ENCODE results near the gene ILDR2. TPM values are rescaled to one million over a fixed set of nuclear protein-coding genes. Genes with fewer than 3 reads are reported as not detected.

Gene ILDR2
- total RNA-seq, 2 donors from 2014 or later: 1.00 to 1.4 TPM

GRCh38 chr1:166918956-166919316, 56.4 kb downstream of the ILDR2 start:
- Mint-ChIP-seq H3K27me3 (ENCODE audit: insufficient read depth) (peaks cover 65% of the 10 kb centered on the region), H3K4me1 (no peaks in the 10 kb centered on the region), H3K9me3 (no peaks in the 10 kb centered on the region), H3K27ac (no peak overlapping the region), H3K4me3 (no peak overlapping the region), H3K36me3 (ENCODE audit: low read depth) (no peaks in the 10 kb centered on the region)
- WGBS, 2 experiments (ENCODE audit: insufficient coverage in 1 of 2, insufficient read length in 1 of 2): 43 to 91% methylated on average over 2 of the region's 2 CpGs
- no peak for DNase-seq
- no peak for TF ChIP-seq CTCF (conservative IDR thresholded peaks at IDR 0.05)
- no peaks in the 10 kb centered on the region for H3K4me1 ChIP-seq (ENCODE audit: control insufficient read depth, insufficient read depth, low read length)
- no peak overlapping the region for H3K27ac ChIP-seq (ENCODE audit: low read depth, low read length)
- peaks cover 64% of the 10 kb centered on the region for H3K27me3 ChIP-seq (ENCODE audit: control insufficient read depth, insufficient read depth, low read length, poor library complexity, severe bottlenecking)
- no peaks in the 10 kb centered on the region for H3K9me3 ChIP-seq (ENCODE audit: control insufficient read depth, low read length)
- no peaks in the 10 kb centered on the region for H3K36me3 ChIP-seq (ENCODE audit: control insufficient read depth, insufficient read depth, low read length)
- no peak overlapping the region for H3K9ac ChIP-seq (ENCODE audit: extremely low read depth, low read length, poor library complexity, severe bottlenecking)
- no peak overlapping the region for H3K4me3 ChIP-seq (ENCODE audit: low read length)

GRCh38 chr1:166918088-166918955, 57.0 kb downstream of the ILDR2 start:
- H3K9me3 ChIP-seq (ENCODE audit: control insufficient read depth, low read length): no peaks in the 10 kb centered on the region
- Mint-ChIP-seq H3K27me3 (ENCODE audit: insufficient read depth) (peaks cover 64% of the 10 kb centered on the region), H3K4me3 (no peak overlapping the region), H3K36me3 (ENCODE audit: low read depth) (no peaks in the 10 kb centered on the region), H3K4me1 (no peaks in the 10 kb centered on the region), H3K9me3 (no peaks in the 10 kb centered on the region), H3K27ac (no peak overlapping the region)
- no peaks in the 10 kb centered on the region for H3K36me3 ChIP-seq (ENCODE audit: control insufficient read depth, insufficient read depth, low read length)
- H3K9ac ChIP-seq (ENCODE audit: extremely low read depth, low read length, poor library complexity, severe bottlenecking): no peak overlapping the region
- no peak overlapping the region for H3K27ac ChIP-seq (ENCODE audit: low read depth, low read length)
- WGBS, 2 experiments (ENCODE audit: insufficient coverage in 1 of 2, insufficient read length in 1 of 2): 91 to 94% methylated on average over 4 to 6 of the region's 6 CpGs
- no peak overlapping the region for H3K4me3 ChIP-seq (ENCODE audit: low read length)
- no peaks in the 10 kb centered on the region for H3K4me1 ChIP-seq (ENCODE audit: control insufficient read depth, insufficient read depth, low read length)
- no peak for DNase-seq
- no peak for TF ChIP-seq CTCF (conservative IDR thresholded peaks at IDR 0.05)
- peaks cover 63% of the 10 kb centered on the region for H3K27me3 ChIP-seq (ENCODE audit: control insufficient read depth, insufficient read depth, low read length, poor library complexity, severe bottlenecking)

- no peak for TF ChIP-seq CTCF (conservative IDR thresholded peaks at IDR 0.05)
- peaks cover 17% of the 10 kb centered on the region for H3K9me3 Mint-ChIP-seq
- peaks cover 43% of the 10 kb centered on the region for H3K27me3 Mint-ChIP-seq (ENCODE audit: insufficient read depth)
- no peak overlapping the region for H3K27ac ChIP-seq (ENCODE audit: low read depth, low read length)
- no peak overlapping the region for H3K27ac Mint-ChIP-seq
- H3K27me3 ChIP-seq (ENCODE audit: control insufficient read depth, insufficient read depth, low read length, poor library complexity, severe bottlenecking): peaks cover 39% of the 10 kb centered on the region
- H3K9me3 ChIP-seq (ENCODE audit: control insufficient read depth, low read length): peaks cover 21% of the 10 kb centered on the region
- DNase-seq: peak; percentile 61
- H3K4me1 ChIP-seq (ENCODE audit: control insufficient read depth, insufficient read depth, low read length): no peaks in the 10 kb centered on the region
- H3K4me3 ChIP-seq (ENCODE audit: low read length): no peak overlapping the region
- H3K4me1 Mint-ChIP-seq: no peaks in the 10 kb centered on the region
- 70 to 84% methylated on average over 3 to 4 of the region's 4 CpGs for WGBS, 2 experiments (ENCODE audit: insufficient coverage in 1 of 2, insufficient read length in 1 of 2)
- no peaks in the 10 kb centered on the region for H3K36me3 ChIP-seq (ENCODE audit: control insufficient read depth, insufficient read depth, low read length)
- H3K36me3 Mint-ChIP-seq (ENCODE audit: low read depth): peaks cover 4% of the 10 kb centered on the region
- no peak overlapping the region for H3K9ac ChIP-seq (ENCODE audit: extremely low read depth, low read length, poor library complexity, severe bottlenecking)
- H3K4me3 Mint-ChIP-seq: no peak overlapping the region
Observed at GRCh38 chr1:166915941-166916340, 59.4 kb downstream of the ILDR2 start.
